Testis (tissue), 3 donors: Measurements from ENCODE around the gene LRRC8D. TPM values are rescaled to one million over a fixed set of nuclear protein-coding genes. Genes with fewer than 3 reads are reported as not detected.

Source experiments
- DNase-seq: peaks from one replicate; pipeline ENCODE4 v3.0.0-alpha.2; 2019
- H3K27ac ChIP-seq, 2 donors: fragments of 200-600 bp; sonication (generic); one replicate each; pipeline ENCODE4 v1.5.1; 2019
- H3K27me3 ChIP-seq: fragments of 200-600 bp; sonication (generic); one replicate; pipeline ENCODE4 v1.5.1; 2019
- H3K36me3 ChIP-seq: fragments of 200-600 bp; sonication (generic); one replicate; pipeline ENCODE4 v1.5.1; 2017; ENCODE audit warnings: low read depth; ENCODE audit errors: missing control alignments
- H3K4me1 ChIP-seq: fragments of 200-600 bp; sonication (generic); one replicate; pipeline ENCODE4 v1.5.1; 2019
- H3K4me3 ChIP-seq, 2 donors: fragments of 200-600 bp; sonication (generic); one replicate each; pipeline ENCODE4 v1.5.1; 2017 to 2019
- H3K9me3 ChIP-seq: fragments of 200-600 bp; sonication (generic); one replicate; pipeline ENCODE4 v1.5.1; 2017
- CTCF ChIP-seq, 3 experiments: fragments of 450-650 bp in 2 of 3; fragments of 200-600 bp in 1 of 3; sonication (generic) in 1 of 3; IDR thresholded peaks; one replicate each; pipeline ENCODE4 v1.5.1; 2016 to 2019; ENCODE audit warnings: antibody characterized with exemption in 3 of 3, mild to moderate bottlenecking in 2 of 3, moderate library complexity in 1 of 3
- POLR2A ChIP-seq: fragments of 450-650 bp; IDR thresholded peaks from one replicate; pipeline ENCODE4 v1.6.1; 2017; ENCODE audit warnings: antibody characterized with exemption, mild to moderate bottlenecking, moderate library complexity
- WGBS, 2 donors: methylation state at CpG; one replicate each; pipeline ENCODE4 v1.1.5; 2018; 5-methylcytosine and 5-hydroxymethylcytosine counted together
- intact Hi-C: fragments of 100-400 bp; cut with DNase I; formaldehyde crosslinking; loops from one replicate; pipeline ENCODE4 v1.15.1; 2023; ENCODE audit warnings: low total_unique reads
- polyA plus RNA-seq: library from polyadenylated mRNA; stranded (reverse); fragments of 350-450 nt; fragmentation: Illumina TruSeq; extraction: RNeasy Lipid Tissue Mini Kit (QIAGEN cat#74804); gene quantifications from one replicate; pipeline ENCODE4 v1.2.3, GENCODE V29; 2014; ENCODE audit warnings: low read depth, low replicate concordance; ENCODE audit not compliant: insufficient read depth
- total RNA-seq, 2 donors: library from RNA; depleted of rRNA; stranded (reverse); fragments of >200 nt; gene quantifications; one replicate each; pipeline ENCODE4 v1.2.3, GENCODE V29; 2016

LRRC8D gene
- total and polyA plus RNA-seq, 3 donors from 2014 or later = 20.8 to 46.1 (median 41.1) TPM

GRCh38 chr1:89843273-89844130, 22.7 kb downstream of the LRRC8D start:
- no peaks in the 10 kb centered on the region for H3K36me3 ChIP-seq
- peak; percentile 80 for DNase-seq
- no peaks in the 10 kb centered on the region for H3K9me3 ChIP-seq
- WGBS, 2 donors = 1 to 2% methylated on average over 34 to 57 of the region's 63 CpGs
- intact Hi-C loops = no loop called here
- peaks cover 12% of the 10 kb centered on the region for H3K4me1 ChIP-seq
- H3K27me3 ChIP-seq = no peaks in the 10 kb centered on the region
- H3K4me3 ChIP-seq = peak overlapping the region; percentile 61 to 78
- H3K27ac ChIP-seq = peak overlapping the region; percentile 52 to 78
- no peak for TF ChIP-seq POLR2A
- TF ChIP-seq CTCF (IDR thresholded peaks at IDR 0.05) = peak; percentile 55 to 58 (median 56)

GRCh38 chr1:89844241-89844807, 23.5 kb downstream of the LRRC8D start:
- whole genome bisulfite sequencing, 2 donors = 60 to 72% methylated on average over 7 of the region's 7 CpGs
- no peak for TF ChIP-seq POLR2A
- no peak for TF ChIP-seq CTCF (IDR thresholded peaks at IDR 0.05)
- DNase-seq = no peak
- H3K36me3 ChIP-seq = no peaks in the 10 kb centered on the region
- H3K4me3 ChIP-seq = peak overlapping the region in 1 of 2 donors; percentile 78
- intact Hi-C loops = no loop called here
- H3K4me1 ChIP-seq = peaks cover 12% of the 10 kb centered on the region
- H3K27ac ChIP-seq = no peak overlapping the region
- H3K27me3 ChIP-seq = no peaks in the 10 kb centered on the region
- H3K9me3 ChIP-seq = no peaks in the 10 kb centered on the region

- TF ChIP-seq CTCF (IDR thresholded peaks at IDR 0.05) (no peak), POLR2A (no peak)
- no peak overlapping the region for H3K4me3 ChIP-seq
- DNase-seq = no peak
- WGBS, 2 donors = 82 to 89% methylated on average over 5 of the region's 5 CpGs
- no peaks in the 10 kb centered on the region for H3K27me3 ChIP-seq
- H3K36me3 ChIP-seq = no peaks in the 10 kb centered on the region
- H3K9me3 ChIP-seq = no peaks in the 10 kb centered on the region
- intact Hi-C loops = no loop called here
- H3K27ac ChIP-seq = no peak overlapping the region
- H3K4me1 ChIP-seq = peaks cover 12% of the 10 kb centered on the region
Observed at GRCh38 chr1:89844860-89845259, 24.0 kb downstream of the LRRC8D start.

GRCh38 chr1:89847191-89847729, 26.4 kb downstream of the LRRC8D start:
- 70 to 76% methylated on average over 4 of the region's 4 CpGs for WGBS, 2 donors
- TF ChIP-seq POLR2A = no peak
- TF ChIP-seq CTCF (IDR thresholded peaks at IDR 0.05) = no peak
- no peak for DNase-seq
- Histone ChIP-seq H3K4me3 (no peak overlapping the region), H3K27me3 (no peaks in the 10 kb centered on the region), H3K27ac (no peak overlapping the region), H3K36me3 (no peaks in the 10 kb centered on the region), H3K9me3 (no peaks in the 10 kb centered on the region), H3K4me1 (peaks cover 12% of the 10 kb centered on the region)
- intact Hi-C loops = no loop called here
